Suprapubic skin (tissue), 3 donors: ENCODE data around the gene BICRAL.

Experiments
- CTCF ChIP-seq, 2 donors: fragments of 200-600 bp in 1 of 2; fragments of 450-650 bp in 1 of 2; sonication (generic) in 1 of 2; IDR thresholded peaks; one replicate each; pipeline ENCODE4 v1.5.1; 2016 to 2019; ENCODE audit warnings: antibody characterized with exemption in 2 of 2, mild to moderate bottlenecking in 1 of 2, moderate library complexity in 1 of 2
- POLR2A ChIP-seq, 2 donors: fragments of 450-650 bp; IDR thresholded peaks; one replicate each; pipeline ENCODE4 v1.6.1; 2017; ENCODE audit warnings: antibody characterized with exemption in 2 of 2, mild to moderate bottlenecking in 2 of 2, moderate library complexity in 2 of 2

- TF ChIP-seq CTCF (IDR thresholded peaks at IDR 0.05) (no peak), POLR2A (IDR thresholded peaks at IDR 0.05) (no peak)
These were observed 37.4 kb upstream of the BICRAL start for GRCh38 chr6:42744351-42744893.
